ENCODE data around the gene SCOC. TPM values are rescaled to one million over a fixed set of nuclear protein-coding genes. Genes with fewer than 3 reads are reported as not detected.

Gene SCOC
- total and polyA plus RNA-seq, 2 donors (not counting 3 experiments of a cell fraction or from before 2014, with no cell fraction given): 12.3 to 38.3 TPM

DNA sequence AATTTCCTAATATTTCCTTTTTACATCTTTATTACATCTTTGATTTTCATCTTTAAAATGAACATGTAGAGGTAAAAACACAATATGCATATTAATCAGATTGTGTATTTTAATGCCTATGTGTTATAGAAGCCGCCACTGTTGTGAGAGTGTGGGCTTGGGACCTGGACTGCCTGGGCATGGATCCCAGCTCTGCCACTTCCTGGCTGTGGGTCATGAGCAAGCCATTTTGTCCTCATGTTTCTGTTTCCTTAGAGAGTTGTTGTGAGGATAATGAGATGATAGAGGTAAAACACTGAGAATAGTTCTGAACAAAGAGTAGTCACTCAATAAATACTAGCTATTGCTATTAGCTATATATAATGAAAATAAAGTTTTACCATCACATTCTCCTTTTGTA, 38.4 kb upstream of the SCOC start:
- H3K9ac ChIP-seq (replicated peaks; ENCODE audit: extremely low read depth, insufficient read depth, low read length): no peak overlapping the region
- no peaks in the 10 kb centered on the region for H3K9me3 ChIP-seq (replicated peaks; ENCODE audit: control insufficient read depth, insufficient read depth, low read length)
- no peak overlapping the region for H2AFZ ChIP-seq (ENCODE audit: low read depth, low read length)
- no peaks in the 10 kb centered on the region for H3K36me3 ChIP-seq (ENCODE audit: control insufficient read depth in 2 of 2, extremely low read depth in 1 of 2, insufficient read depth in 2 of 2, low read length in 2 of 2)
- TF ChIP-seq, protein P1, sequence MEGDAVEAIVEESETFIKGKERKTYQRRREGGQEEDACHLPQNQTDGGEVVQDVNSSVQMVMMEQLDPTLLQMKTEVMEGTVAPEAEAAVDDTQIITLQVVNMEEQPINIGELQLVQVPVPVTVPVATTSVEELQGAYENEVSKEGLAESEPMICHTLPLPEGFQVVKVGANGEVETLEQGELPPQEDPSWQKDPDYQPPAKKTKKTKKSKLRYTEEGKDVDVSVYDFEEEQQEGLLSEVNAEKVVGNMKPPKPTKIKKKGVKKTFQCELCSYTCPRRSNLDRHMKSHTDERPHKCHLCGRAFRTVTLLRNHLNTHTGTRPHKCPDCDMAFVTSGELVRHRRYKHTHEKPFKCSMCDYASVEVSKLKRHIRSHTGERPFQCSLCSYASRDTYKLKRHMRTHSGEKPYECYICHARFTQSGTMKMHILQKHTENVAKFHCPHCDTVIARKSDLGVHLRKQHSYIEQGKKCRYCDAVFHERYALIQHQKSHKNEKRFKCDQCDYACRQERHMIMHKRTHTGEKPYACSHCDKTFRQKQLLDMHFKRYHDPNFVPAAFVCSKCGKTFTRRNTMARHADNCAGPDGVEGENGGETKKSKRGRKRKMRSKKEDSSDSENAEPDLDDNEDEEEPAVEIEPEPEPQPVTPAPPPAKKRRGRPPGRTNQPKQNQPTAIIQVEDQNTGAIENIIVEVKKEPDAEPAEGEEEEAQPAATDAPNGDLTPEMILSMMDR (IDR thresholded peaks at IDR 0.05; ENCODE audit: extremely low read depth in 1 of 2, insufficient read depth in 1 of 2, low read depth in 1 of 2, low read length in 2 of 2): no peak
- TF ChIP-seq EZH2 (IDR thresholded peaks at IDR 0.05; ENCODE audit: borderline replicate concordance, low read depth, low read length, severe bottlenecking): no peak
- TF ChIP-seq MYC (IDR thresholded peaks at IDR 0.05; ENCODE audit: low read depth, low read length): no peak
- TF ChIP-seq, protein P2, sequence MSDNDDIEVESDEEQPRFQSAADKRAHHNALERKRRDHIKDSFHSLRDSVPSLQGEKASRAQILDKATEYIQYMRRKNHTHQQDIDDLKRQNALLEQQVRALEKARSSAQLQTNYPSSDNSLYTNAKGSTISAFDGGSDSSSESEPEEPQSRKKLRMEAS (IDR thresholded peaks at IDR 0.05; ENCODE audit: insufficient read depth, insufficient read length): no peak
- TF ChIP-seq FOS (IDR thresholded peaks at IDR 0.05; ENCODE audit: borderline replicate concordance, insufficient read depth, low read length): no peak
- no peak for TF ChIP-seq JUN (IDR thresholded peaks at IDR 0.05; ENCODE audit: borderline replicate concordance, insufficient read depth, insufficient read length, low read depth)
- no peak for TF ChIP-seq POLR2AphosphoS5 (IDR thresholded peaks at IDR 0.05; ENCODE audit: insufficient read depth, low read depth, low read length)
- TF ChIP-seq GATA2 (IDR thresholded peaks at IDR 0.05; ENCODE audit: insufficient read depth, insufficient read length, low read depth, low read length): no peak
- no peak for TF ChIP-seq POLR2A (IDR thresholded peaks at IDR 0.05; ENCODE audit: low read depth, low read length)
- DNase-seq (ENCODE audit: low read depth, low spot score): no peak
- H3K4me2 ChIP-seq (ENCODE audit: insufficient read depth, low read length): no peak overlapping the region
- no peaks in the 10 kb centered on the region for H3K9me1 ChIP-seq (replicated peaks; ENCODE audit: control insufficient read depth, extremely low read depth, insufficient read depth, low read length)
- dilution Hi-C loops (cut with MboI; ENCODE audit: extremely low pct_ligation_motif_present, low sequenced_read_pairs) (no loop called here), intact Hi-C loops (cut with micrococcal nuclease) (no loop called here)
- no peak overlapping the region for H3K27ac ChIP-seq (ENCODE audit: insufficient read depth, low read depth, low read length)
- no peak for FAIRE-seq
- H4K20me1 ChIP-seq (replicated peaks; ENCODE audit: control insufficient read depth, extremely low read depth, insufficient read depth, low read length): no peaks in the 10 kb centered on the region
- BruUV-seq (replicated peaks): no TSS peak
- no peaks in the 10 kb centered on the region for H3K27me3 ChIP-seq (ENCODE audit: control insufficient read depth in 2 of 2, insufficient read depth in 2 of 2, low read length in 2 of 2)
- H3K79me2 ChIP-seq (ENCODE audit: control insufficient read depth, insufficient read depth, low read length): no peaks in the 10 kb centered on the region
- ChIA-PET POLR2A (no interaction called here), CTCF (interaction anchor here (0.7 to 1.2 kb wide), 3 partner anchors 9 to 25 kb away, joined by 3 to 7 read pairs (median 3); no protein-coding TSS in a partner anchor)
- H3K4me1 ChIP-seq (ENCODE audit: control insufficient read depth, extremely low read depth, insufficient read depth, low read length): no peaks in the 10 kb centered on the region
- H3K4me3 ChIP-seq (replicated peaks in 1 of 3; ENCODE audit: insufficient read depth in 1 of 3, low read depth in 1 of 3, low read length in 3 of 3): no peak overlapping the region

Data from endothelial cell of umbilical vein (primary cell).